GM19452 (cell line): Measurements from ENCODE around the gene RARS2.

Experiments used
- ATAC-seq: cut with Tn5 transposase; IDR thresholded peaks from one replicate; pipeline ENCODE4 v1.9.1; 2021; ENCODE audit not compliant: unreplicated experiment

Gene RARS2

GRCh38 chr6:87574237-87574804, 15.5 kb downstream of the RARS2 start:
- no peak for ATAC-seq

- no peak for ATAC-seq
Observed at GRCh38 chr6:87573307-87574024, 16.3 kb downstream of the RARS2 start.

GRCh38 chr6:87572883-87573282, 16.9 kb downstream of the RARS2 start:
- ATAC-seq, result no peak

- ATAC-seq, result no peak
Observed at GRCh38 chr6:87572021-87572420, 17.8 kb downstream of the RARS2 start.

GRCh38 chr6:87561017-87561416, 28.8 kb downstream of the RARS2 start:
- no peak for ATAC-seq

- no peak for ATAC-seq
Observed at GRCh38 chr6:87558446-87558845, 31.3 kb downstream of the RARS2 start.

- no peak for ATAC-seq
Observed at GRCh38 chr6:87555506-87555905, 34.3 kb downstream of the RARS2 start.

GRCh38 chr6:87553159-87553765, 36.5 kb downstream of the RARS2 start:
- no peak for ATAC-seq

GRCh38 chr6:87551799-87552198, 38.0 kb downstream of the RARS2 start:
- no peak for ATAC-seq

GRCh38 chr6:87544474-87544735, 45.4 kb downstream of the RARS2 start:
- no peak for ATAC-seq

- no peak for ATAC-seq
Observed at GRCh38 chr6:87543696-87544473, 45.9 kb downstream of the RARS2 start.

- ATAC-seq, result no peak
Observed at GRCh38 chr6:87541744-87542143, 48.0 kb downstream of the RARS2 start.

- ATAC-seq, result no peak
Observed at GRCh38 chr6:87541041-87541440, 48.7 kb downstream of the RARS2 start.

- no peak for ATAC-seq
Observed at GRCh38 chr6:87540539-87540938, 49.2 kb downstream of the RARS2 start.

GRCh38 chr6:87539554-87539953, 50.2 kb downstream of the RARS2 start:
- no peak for ATAC-seq

GRCh38 chr6:87538510-87539260, 51.1 kb downstream of the RARS2 start:
- ATAC-seq, result no peak

GRCh38 chr6:87534377-87535047, 55.3 kb downstream of the RARS2 start:
- no peak for ATAC-seq

- no peak for ATAC-seq
Observed at GRCh38 chr6:87529221-87529620, 60.6 kb downstream of the RARS2 start.

GRCh38 chr6:87522686-87523085, 67.1 kb downstream of the RARS2 start:
- no peak for ATAC-seq

- ATAC-seq, result no peak
Observed at GRCh38 chr6:87518453-87518852, 71.3 kb downstream of the RARS2 start.

GRCh38 chr6:87514831-87515230, 75.0 kb downstream of the RARS2 start:
- ATAC-seq, result no peak
